Activated CD4-positive, CD25-positive, alpha-beta regulatory T cell treated with anti-CD3 and anti-CD28 coated beads, Interleukin-2, amount 50 U/mL, for 16 hours (primary cell): Measurements from ENCODE around the gene LCE1F.

Source experiments
- DNase-seq: peaks from one replicate; pipeline ENCODE4 v3.0.0-alpha.2; 2020; ENCODE audit warnings: low read depth, low spot score

The LCE1F gene

GRCh38 chr1:152774875-152775274 is at the start of gene LCE1F:
Gene LCE1F (plus strand): TSS chr1:152775140. CDS start chr1:152776372, 1,232 bp downstream.
- DNase-seq: no peak

GRCh38 chr1:152725261-152725660 is 49.7 kb upstream of the LCE1F start:
- no peak for DNase-seq

GRCh38 chr1:152728986-152729385 is 46.0 kb upstream of the LCE1F start:
- no peak for DNase-seq

- DNase-seq: no peak
These were observed 39.3 kb upstream of the LCE1F start for GRCh38 chr1:152735648-152736047.

GRCh38 chr1:152737997-152738396 is 36.9 kb upstream of the LCE1F start:
- DNase-seq: no peak

GRCh38 chr1:152739841-152740240 is 35.1 kb upstream of the LCE1F start:
- no peak for DNase-seq

GRCh38 chr1:152741656-152742055 is 33.3 kb upstream of the LCE1F start:
- DNase-seq: no peak

GRCh38 chr1:152743371-152744145 is 31.4 kb upstream of the LCE1F start:
- no peak for DNase-seq

- DNase-seq: no peak
These were observed 29.6 kb upstream of the LCE1F start for GRCh38 chr1:152745289-152745704.

- no peak for DNase-seq
These were observed 29.0 kb upstream of the LCE1F start for GRCh38 chr1:152745765-152746444.

- DNase-seq: no peak
These were observed 27.1 kb upstream of the LCE1F start for GRCh38 chr1:152747831-152748230.

- DNase-seq: no peak
These were observed 22.7 kb upstream of the LCE1F start for GRCh38 chr1:152752225-152752624.

GRCh38 chr1:152753586-152753985 is 21.4 kb upstream of the LCE1F start:
- DNase-seq: no peak

- no peak for DNase-seq
These were observed 18.1 kb upstream of the LCE1F start for GRCh38 chr1:152756872-152757271.

- DNase-seq: no peak
These were observed 17.2 kb upstream of the LCE1F start, which contains the start of gene KPRP for GRCh38 chr1:152757747-152758146. Gene KPRP (plus strand): TSS chr1:152758025. CDS start chr1:152759589, 1,564 bp downstream.

- DNase-seq: no peak
These were observed 16.3 kb upstream of the LCE1F start for GRCh38 chr1:152758636-152759035.

- DNase-seq: no peak
These were observed 15.3 kb upstream of the LCE1F start for GRCh38 chr1:152759453-152760173.

GRCh38 chr1:152760551-152761190 is 14.3 kb upstream of the LCE1F start:
- no peak for DNase-seq

- DNase-seq: no peak
These were observed 13.2 kb upstream of the LCE1F start for GRCh38 chr1:152761609-152762213.

GRCh38 chr1:152768847-152769533 is 6.0 kb upstream of the LCE1F start:
- no peak for DNase-seq

GRCh38 chr1:152770411-152770810 is 4.5 kb upstream of the LCE1F start:
- no peak for DNase-seq
